Astrocyte (in vitro differentiated cells and primary cell): ENCODE results near the gene NNAT. TPM values are rescaled to one million over a fixed set of nuclear protein-coding genes. Genes with fewer than 3 reads are reported as not detected.
A peak's percentile ranks its signal among the peaks of the same experiment; 100 is the strongest.

ENCODE experiments used
- DNase-seq: peaks from one replicate; pipeline ENCODE4 v3.0.0-alpha.2; 2010; ENCODE audit warnings: low read depth
- FAIRE-seq: peaks from 2 replicates; lab custom pipeline; 2011; peaks lifted over from hg19 to GRCh38; lab: Jason Lieb, UNC
- H2AFZ ChIP-seq: 2 replicates; pipeline ENCODE4 v1.6.0; 2012; ENCODE audit warnings: low read depth, low read length, inconsistent platforms
- H3K27ac ChIP-seq: 2 replicates; pipeline ENCODE4 v1.5.1; 2011; ENCODE audit warnings: low read depth, low read length, inconsistent platforms
- H3K27me3 ChIP-seq: 2 replicates; pipeline ENCODE4 v1.6.0; 2011; ENCODE audit warnings: low read length, inconsistent platforms; ENCODE audit not compliant: insufficient read depth
- H3K36me3 ChIP-seq: 2 replicates; pipeline ENCODE4 v1.5.1; 2011; ENCODE audit warnings: low read length, inconsistent platforms; ENCODE audit not compliant: insufficient read depth
- H3K4me1 ChIP-seq: 2 replicates; pipeline ENCODE4 v1.5.1; 2011; ENCODE audit warnings: low read length, inconsistent platforms; ENCODE audit not compliant: insufficient read depth
- H3K4me2 ChIP-seq: 2 replicates; pipeline ENCODE4 v1.6.0; 2012; ENCODE audit warnings: low read length, inconsistent platforms
- H3K4me3 ChIP-seq: 2 replicates; pipeline ENCODE4 v1.5.1; 2011; ENCODE audit warnings: low read depth, mild to moderate bottlenecking, low read length, inconsistent platforms; ENCODE audit not compliant: insufficient read depth
- H3K79me2 ChIP-seq: 2 replicates; pipeline ENCODE4 v1.6.0; 2012; ENCODE audit warnings: mild to moderate bottlenecking, low read length, inconsistent platforms; ENCODE audit not compliant: insufficient read depth
- H3K9ac ChIP-seq: 2 replicates; pipeline ENCODE4 v1.6.0; 2012; ENCODE audit warnings: mild to moderate bottlenecking, low read length, inconsistent platforms
- H3K9me3 ChIP-seq: 2 replicates; pipeline ENCODE4 v1.5.1; 2012; ENCODE audit warnings: low read depth, mild to moderate bottlenecking, low read length, inconsistent platforms; ENCODE audit not compliant: insufficient read depth
- H4K20me1 ChIP-seq: 2 replicates; pipeline ENCODE4 v1.6.0; 2012; ENCODE audit warnings: low read length, inconsistent platforms; ENCODE audit not compliant: insufficient read depth
- H3K27ac Mint-ChIP-seq: one replicate; pipeline ENCODE4 v1.8.0; 2021; ENCODE audit warnings: mild to moderate bottlenecking, mixed read lengths; ENCODE audit not compliant: unreplicated experiment
- H3K27me3 Mint-ChIP-seq: one replicate; pipeline ENCODE4 v1.8.0; 2021; ENCODE audit warnings: low read depth, mixed read lengths; ENCODE audit not compliant: unreplicated experiment
- H3K36me3 Mint-ChIP-seq: one replicate; pipeline ENCODE4 v1.8.0; 2021; ENCODE audit warnings: low read depth, mixed read lengths; ENCODE audit not compliant: unreplicated experiment
- H3K4me1 Mint-ChIP-seq: one replicate; pipeline ENCODE4 v1.8.0; 2021; ENCODE audit warnings: low read depth, mixed read lengths; ENCODE audit not compliant: unreplicated experiment
- H3K4me3 Mint-ChIP-seq: one replicate; pipeline ENCODE4 v1.8.0; 2021; ENCODE audit warnings: mild to moderate bottlenecking, moderate library complexity, mixed read lengths; ENCODE audit not compliant: unreplicated experiment
- H3K9me3 Mint-ChIP-seq: one replicate; pipeline ENCODE4 v1.8.0; 2021; ENCODE audit warnings: mild to moderate bottlenecking, mixed read lengths; ENCODE audit not compliant: unreplicated experiment
- EZH2 ChIP-seq: IDR thresholded peaks from 2 replicates; pipeline ENCODE4 v1.6.1; 2012; ENCODE audit warnings: mild to moderate bottlenecking, low read length, inconsistent platforms; ENCODE audit not compliant: insufficient read depth
- total RNA-seq: library from RNA; stranded (reverse); gene quantifications from 2 replicates; pipeline ENCODE4 v1.2.1, GENCODE V29; 2021
- TF ChIP-seq, protein P1 (sequence below): IDR thresholded peaks from 2 replicates; pipeline ENCODE4 v1.5.1; 2011; ENCODE audit warnings: low read depth, mild to moderate bottlenecking, inconsistent platforms, low read length, moderate library complexity; ENCODE audit not compliant: insufficient read depth

NNAT gene
- total RNA-seq, 1 donor from 2014 or later, result 3.6 TPM

DNA sequence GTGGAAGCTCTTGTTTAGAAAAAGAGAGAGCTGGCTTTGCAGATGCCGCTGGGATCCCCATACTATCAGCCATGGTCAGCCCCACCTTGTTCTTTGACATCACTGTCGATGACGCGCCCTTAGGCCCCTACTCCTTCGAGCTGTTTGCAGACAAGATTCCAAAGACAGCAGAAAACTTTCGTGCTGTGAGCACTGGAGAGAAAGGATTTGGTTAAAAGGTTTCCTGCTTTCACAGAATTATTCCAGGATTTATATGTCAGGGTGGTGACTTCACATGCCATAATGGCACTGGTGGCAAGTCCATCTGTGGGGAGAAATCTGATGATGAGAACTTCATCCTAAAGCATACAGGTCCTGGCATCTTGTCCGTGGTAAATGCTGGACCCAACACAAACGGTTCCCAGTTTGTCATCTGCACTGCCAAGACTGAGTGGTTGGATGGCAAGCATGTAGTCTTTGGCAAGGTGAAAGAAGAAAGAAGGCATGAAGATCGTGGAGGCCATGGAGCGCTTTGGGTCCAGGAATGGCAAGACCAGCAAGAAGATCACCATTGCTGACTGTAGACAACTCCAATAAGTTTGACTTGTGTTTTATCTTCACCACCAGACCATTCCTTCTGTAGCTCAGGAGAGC, 9.0 kb downstream of the NNAT start:
- Histone ChIP-seq H2AFZ (no peak overlapping the region), H3K9ac (no peak overlapping the region), H3K4me1 (peaks cover 20% of the 10 kb centered on the region), H3K4me3 (no peak overlapping the region), H3K79me2 (peaks cover 27% of the 10 kb centered on the region), H3K9me3 (no peaks in the 10 kb centered on the region), H3K36me3 (no peaks in the 10 kb centered on the region), H4K20me1 (peaks cover 20% of the 10 kb centered on the region), H3K27ac (no peak overlapping the region), H3K4me2 (no peak overlapping the region), H3K27me3 (no peaks in the 10 kb centered on the region)
- Mint-ChIP-seq H3K4me3 (peak overlapping the region; percentile 12), H3K36me3 (peaks cover 2% of the 10 kb centered on the region), H3K9me3 (no peaks in the 10 kb centered on the region), H3K4me1 (peaks cover 17% of the 10 kb centered on the region), H3K27ac (no peak overlapping the region), H3K27me3 (no peaks in the 10 kb centered on the region)
- DNase-seq (no peak), FAIRE-seq (no peak)
- no peak for TF ChIP-seq EZH2
- TF ChIP-seq, protein P1, sequence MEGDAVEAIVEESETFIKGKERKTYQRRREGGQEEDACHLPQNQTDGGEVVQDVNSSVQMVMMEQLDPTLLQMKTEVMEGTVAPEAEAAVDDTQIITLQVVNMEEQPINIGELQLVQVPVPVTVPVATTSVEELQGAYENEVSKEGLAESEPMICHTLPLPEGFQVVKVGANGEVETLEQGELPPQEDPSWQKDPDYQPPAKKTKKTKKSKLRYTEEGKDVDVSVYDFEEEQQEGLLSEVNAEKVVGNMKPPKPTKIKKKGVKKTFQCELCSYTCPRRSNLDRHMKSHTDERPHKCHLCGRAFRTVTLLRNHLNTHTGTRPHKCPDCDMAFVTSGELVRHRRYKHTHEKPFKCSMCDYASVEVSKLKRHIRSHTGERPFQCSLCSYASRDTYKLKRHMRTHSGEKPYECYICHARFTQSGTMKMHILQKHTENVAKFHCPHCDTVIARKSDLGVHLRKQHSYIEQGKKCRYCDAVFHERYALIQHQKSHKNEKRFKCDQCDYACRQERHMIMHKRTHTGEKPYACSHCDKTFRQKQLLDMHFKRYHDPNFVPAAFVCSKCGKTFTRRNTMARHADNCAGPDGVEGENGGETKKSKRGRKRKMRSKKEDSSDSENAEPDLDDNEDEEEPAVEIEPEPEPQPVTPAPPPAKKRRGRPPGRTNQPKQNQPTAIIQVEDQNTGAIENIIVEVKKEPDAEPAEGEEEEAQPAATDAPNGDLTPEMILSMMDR, result no peak

DNA sequence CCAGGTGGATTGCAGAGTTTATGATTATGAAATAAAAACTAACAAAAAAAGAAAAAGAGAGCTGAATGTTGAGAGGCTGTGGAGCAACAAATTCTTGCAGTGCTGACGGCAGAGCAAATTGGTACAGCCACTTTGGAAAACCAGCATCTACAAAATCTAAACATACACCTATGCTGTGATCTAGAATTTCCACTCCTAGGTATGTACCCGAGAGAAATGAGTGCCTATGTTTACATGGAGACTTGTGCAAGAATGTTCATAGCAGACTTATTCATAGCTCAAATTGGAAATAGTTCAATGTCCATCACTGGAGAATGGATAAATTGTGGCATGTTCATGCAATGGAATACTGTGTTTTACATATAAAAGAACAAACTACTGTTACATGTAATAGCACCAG, 9.6 kb downstream of the NNAT start:
- FAIRE-seq, result no peak
- H3K27me3 ChIP-seq, result no peaks in the 10 kb centered on the region

DNA sequence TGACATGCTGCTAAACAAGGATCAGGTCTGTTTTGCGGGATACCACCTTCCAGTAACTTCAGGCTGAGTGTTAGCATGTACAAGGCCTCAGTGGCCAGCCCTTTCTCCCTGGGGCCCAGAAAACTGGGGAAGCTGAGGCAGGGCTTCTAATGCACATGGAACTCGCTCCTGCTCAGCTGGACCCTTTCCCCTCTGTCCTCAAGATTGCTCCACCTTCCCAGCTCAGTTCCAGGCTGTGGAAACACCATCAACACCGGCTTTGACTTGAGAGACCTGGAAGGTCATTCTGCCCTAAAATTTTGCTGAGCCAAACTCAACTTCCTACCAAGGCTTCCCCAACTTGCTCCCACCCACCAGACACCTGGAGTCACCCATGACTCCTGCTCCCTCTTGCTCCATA, 10.8 kb downstream of the NNAT start:
- Histone ChIP-seq H3K27me3 (no peaks in the 10 kb centered on the region), H3K36me3 (no peaks in the 10 kb centered on the region), H3K27ac (no peak overlapping the region), H3K79me2 (peaks cover 10% of the 10 kb centered on the region), H3K9ac (no peak overlapping the region), H3K9me3 (no peaks in the 10 kb centered on the region), H2AFZ (no peak overlapping the region), H3K4me1 (peaks cover 10% of the 10 kb centered on the region), H3K4me2 (no peak overlapping the region), H4K20me1 (peaks cover 2% of the 10 kb centered on the region), H3K4me3 (no peak overlapping the region)
- no peak for TF ChIP-seq EZH2
- TF ChIP-seq, protein P1, result no peak
- Mint-ChIP-seq H3K27ac (no peak overlapping the region), H3K4me1 (peaks cover 12% of the 10 kb centered on the region), H3K27me3 (peaks cover 4% of the 10 kb centered on the region), H3K4me3 (no peak overlapping the region), H3K9me3 (no peaks in the 10 kb centered on the region), H3K36me3 (peaks cover 2% of the 10 kb centered on the region)
- DNase-seq (no peak), FAIRE-seq (no peak)

More for the DNA sequence above, 9.6 kb downstream of the NNAT start:
- no peaks in the 10 kb centered on the region for H3K9me3 Mint-ChIP-seq
- H2AFZ ChIP-seq, result no peak overlapping the region
- no peak overlapping the region for H3K4me2 ChIP-seq
- no peaks in the 10 kb centered on the region for H3K27me3 Mint-ChIP-seq
- H3K9ac ChIP-seq, result no peak overlapping the region
- H3K27ac Mint-ChIP-seq, result no peak overlapping the region
- peaks cover 14% of the 10 kb centered on the region for H3K4me1 Mint-ChIP-seq
- H3K79me2 ChIP-seq, result peaks cover 21% of the 10 kb centered on the region
- peaks cover 14% of the 10 kb centered on the region for H4K20me1 ChIP-seq
- no peak for DNase-seq
- no peak overlapping the region for H3K4me3 Mint-ChIP-seq
- H3K36me3 Mint-ChIP-seq, result peaks cover 2% of the 10 kb centered on the region
- TF ChIP-seq, protein P1, result no peak
- no peak for TF ChIP-seq EZH2
- peaks cover 14% of the 10 kb centered on the region for H3K4me1 ChIP-seq
- H3K9me3 ChIP-seq, result no peaks in the 10 kb centered on the region
- no peak overlapping the region for H3K27ac ChIP-seq
- no peaks in the 10 kb centered on the region for H3K36me3 ChIP-seq
- H3K4me3 ChIP-seq, result no peak overlapping the region
